A549 (cell line): Measurements from ENCODE around the gene LOXHD1. TPM values are rescaled to one million over a fixed set of nuclear protein-coding genes. Genes with fewer than 3 reads are reported as not detected.
A peak's percentile ranks its signal among the peaks of the same experiment; 100 is the strongest.

Experiments
- ATAC-seq, 2 experiments: fragments of 200-7000 bp in 1 of 2; fragments of >200 bp in 1 of 2; cut with Nextera tagmentation in 1 of 2; cut with Tn5 transposase in 1 of 2; 3 replicates each; pipeline versions ENCODE4 v1.8.0 to v1.9.1; 2018 to 2020; ENCODE audit warnings: mild to moderate bottlenecking in 1 of 2, moderate library complexity in 1 of 2
- CTCF ChIA-PET: fragments of 300-600 bp; sonication (Branson Sonifier 250); formaldehyde crosslinking; extraction: SDS; loops from one replicate; lab custom pipeline; 2021; ENCODE audit warnings: antibody characterized with exemption, inconsistent platforms; lab: Yijun Ruan, JAX
- POLR2A ChIA-PET: fragments of 350-600 bp; formaldehyde crosslinking; extraction: SDS; loops from one replicate; lab custom pipeline; 2021; ENCODE audit warnings: antibody characterized with exemption, inconsistent platforms; lab: Yijun Ruan, JAX
- DNase-seq, 2 experiments: peaks; one replicate each; pipeline versions ENCODE4 v3.0.0 to v3.0.0-alpha.2; 2011 to 2016; ENCODE audit warnings: low read depth in 1 of 2, low spot score in 1 of 2
- FAIRE-seq: peaks from 2 replicates; lab custom pipeline; 2011; peaks lifted over from hg19 to GRCh38; lab: Jason Lieb, UNC
- H3K27ac ChIP-seq, 2 experiments: fragments of >200 bp; sonication (Bioruptor Twin); formaldehyde crosslinking; 3 replicates each; pipeline ENCODE4 v1.5.1; 2016 to 2017
- H3K4me1 ChIP-seq: fragments of >200 bp; sonication (Bioruptor Twin); formaldehyde crosslinking; 3 replicates; pipeline ENCODE4 v1.6.1; 2016
- H3K4me2 ChIP-seq: fragments of >200 bp; sonication (Bioruptor Twin); formaldehyde crosslinking; 3 replicates; pipeline ENCODE4 v1.6.1; 2016
- H3K4me3 ChIP-seq: fragments of >200 bp; sonication (Bioruptor Twin); formaldehyde crosslinking; 3 replicates; pipeline ENCODE4 v1.5.1; 2016
- H3K9me3 ChIP-seq: fragments of >200 bp; sonication (Bioruptor Twin); formaldehyde crosslinking; 3 replicates; pipeline ENCODE4 v1.6.1; 2016
- CEBPB ChIP-seq, 2 experiments: fragments of >200 bp in 1 of 2; sonication (Bioruptor Twin) in 1 of 2; formaldehyde crosslinking in 1 of 2; IDR thresholded peaks; 2 replicates each; pipeline ENCODE4 v1.6.1; 2012 to 2016
- EHF ChIP-seq: fragments of 250-450 bp; sonication (Bioruptor Pico); IDR thresholded peaks from 2 replicates; pipeline ENCODE4 v1.5.0; 2020; ENCODE audit warnings: mild to moderate bottlenecking
- EP300 ChIP-seq, 2 experiments: fragments of >200 bp; sonication (Bioruptor Twin); formaldehyde crosslinking; IDR thresholded peaks; 2 replicates in 1 of 2; 3 replicates in 1 of 2; pipeline ENCODE4 v1.6.1; 2016 to 2017
- FOSL2 ChIP-seq, 2 experiments: fragments of 450-650 bp in 1 of 2; fragments of >200 bp in 1 of 2; sonication (Bioruptor Twin) in 1 of 2; formaldehyde crosslinking; IDR thresholded peaks; 2 replicates each; pipeline versions ENCODE4 v1.5.0 to v1.6.1; 2016 to 2020; ENCODE audit warnings: mild to moderate bottlenecking in 1 of 2, moderate library complexity in 1 of 2
- HDAC2 ChIP-seq: fragments of 200-600 bp; sonication (generic); IDR thresholded peaks from 2 replicates; pipeline ENCODE4 v1.6.1; 2016
- HMGXB4 ChIP-seq: fragments of 250-450 bp; sonication (Bioruptor Pico); IDR thresholded peaks from 2 replicates; pipeline ENCODE4 v1.5.0; 2021; ENCODE audit warnings: mild to moderate bottlenecking, moderate library complexity, borderline replicate concordance
- HOXA7 ChIP-seq: fragments of 250-450 bp; sonication (Bioruptor Pico); IDR thresholded peaks from 2 replicates; pipeline ENCODE4 v1.5.0; 2020; ENCODE audit warnings: mild to moderate bottlenecking, moderate library complexity
- HOXB5 ChIP-seq: fragments of 250-450 bp; sonication (Bioruptor Pico); IDR thresholded peaks from 2 replicates; pipeline ENCODE4 v1.5.0; 2020; ENCODE audit warnings: mild to moderate bottlenecking, moderate library complexity
- KDM1A ChIP-seq: fragments of 200-600 bp; sonication (generic); IDR thresholded peaks from 2 replicates; pipeline ENCODE4 v1.6.1; 2016; ENCODE audit warnings: low read depth, mild to moderate bottlenecking
- MAFK ChIP-seq: fragments of 450-650 bp; IDR thresholded peaks from 2 replicates; pipeline ENCODE4 v1.6.1; 2014; ENCODE audit not compliant: partially characterized antibody
- PBX3 ChIP-seq: IDR thresholded peaks from 2 replicates; pipeline ENCODE4 v1.6.1; 2012
- RCOR1 ChIP-seq: fragments of 150-350 bp; IDR thresholded peaks from 2 replicates; pipeline ENCODE4 v1.6.1; 2014; ENCODE audit warnings: antibody characterized with exemption, low read length, low read depth
- REST ChIP-seq: fragments of 200-600 bp; sonication (generic); IDR thresholded peaks from 2 replicates; pipeline ENCODE4 v1.6.1; 2016; ENCODE audit warnings: antibody characterized with exemption, mild to moderate bottlenecking, moderate library complexity
- SMC3 ChIP-seq: fragments of >200 bp; sonication (Bioruptor Twin); formaldehyde crosslinking; IDR thresholded peaks from 3 replicates; pipeline ENCODE4 v1.6.1; 2018; ENCODE audit warnings: inconsistent platforms
- SREBF2 ChIP-seq: fragments of 450-650 bp; IDR thresholded peaks from 2 replicates; pipeline ENCODE4 v1.6.1; 2014; ENCODE audit warnings: mild to moderate bottlenecking, moderate library complexity
- ZFP36 ChIP-seq: fragments of 450-650 bp; IDR thresholded peaks from 2 replicates; pipeline ENCODE4 v1.6.1; 2014; ENCODE audit warnings: borderline replicate concordance; ENCODE audit not compliant: partially characterized antibody
- ZNF302 ChIP-seq: fragments of 250-450 bp; sonication (Bioruptor Pico); IDR thresholded peaks from 2 replicates; pipeline ENCODE4 v1.9.0; 2021; ENCODE audit warnings: inconsistent platforms, mild to moderate bottlenecking, moderate library complexity
- WGBS: methylation state at CpG from one replicate; pipeline ENCODE4 v1.1.6; 2017; ENCODE audit errors: missing lambda C conversion rate; 5-methylcytosine and 5-hydroxymethylcytosine counted together
- polyA plus RNA-seq, 4 experiments: library from polyadenylated mRNA; depleted of rRNA in 3 of 4; stranded (reverse); fragments of >200 nt; fragmentation: RNase III in 1 of 4; extraction: RNeasy Plus Mini Kit Qiagen cat#74134 plus additional on column Dnase treatment in 1 of 4; gene quantifications; 2 replicates in 3 of 4; 3 replicates in 1 of 4; pipeline ENCODE4 v1.2.3, GENCODE V29; 2011 to 2017

LOXHD1 gene
- polyA plus RNA-seq, 2 of the 4 experiments (the other 2 are of a cell fraction) = not detected

GRCh38 chr18:46541626-46542189 is 115.3 kb downstream of the LOXHD1 start (continued):
- TF ChIP-seq REST = no peak
- TF ChIP-seq KDM1A = no peak
- TF ChIP-seq HDAC2 = no peak
- no peak for TF ChIP-seq MAFK
- no peak for TF ChIP-seq HOXB5 (CRISPR knock-in tag)
- TF ChIP-seq PBX3 = no peak
- no peak for TF ChIP-seq ZFP36
- TF ChIP-seq SREBF2 = no peak
- no peak for TF ChIP-seq HMGXB4 (CRISPR knock-in tag)

- no peaks in the 10 kb centered on the region for H3K9me3 ChIP-seq
- no peak overlapping the region for H3K4me2 ChIP-seq
- DNase-seq (no peak), ATAC-seq (no peak), FAIRE-seq (no peak)
- H3K4me3 ChIP-seq = no peak overlapping the region
- ChIA-PET POLR2A (no interaction called here), CTCF (no interaction called here)
- peaks cover 8% of the 10 kb centered on the region; the same call in 1 of the 3 replicates for H3K4me1 ChIP-seq
- 29% methylated on average over 3 of the region's 3 CpGs for WGBS
- TF ChIP-seq CEBPB (IDR thresholded peaks at IDR 0.05) = no peak
- no peak for TF ChIP-seq EP300 (IDR thresholded peaks at IDR 0.05)
- no peak for TF ChIP-seq EHF (CRISPR knock-in tag)
- no peak for TF ChIP-seq ZNF302
- TF ChIP-seq HOXA7 (CRISPR knock-in tag) = no peak
- no peak for TF ChIP-seq RCOR1
- TF ChIP-seq SMC3 = no peak
- no peak overlapping the region for H3K27ac ChIP-seq
These were observed 118.6 kb downstream of the LOXHD1 start for GRCh38 chr18:46538376-46538775.

GRCh38 chr18:46536215-46536874 is 120.7 kb downstream of the LOXHD1 start:
- ChIA-PET CTCF (no interaction called here), POLR2A (no interaction called here)
- ATAC-seq = peak; percentile 58 to 83; a peak in 5 of 6 replicates
- H3K27ac ChIP-seq = no peak overlapping the region
- peak; percentile 35 to 46 for DNase-seq
- no peak overlapping the region for H3K4me3 ChIP-seq
- TF ChIP-seq EP300 (IDR thresholded peaks at IDR 0.05) (no peak), FOSL2 (IDR thresholded peaks at IDR 0.05) (peak; percentile 33; the same call in 1 of the 2 replicates), FOSL2 (CRISPR knock-in tag; IDR thresholded peaks at IDR 0.05) (peak; percentile 69; the same call in 1 of the 2 replicates)
- TF ChIP-seq, all 56 proteins: peak for 1
- Histone ChIP-seq H3K4me2 (0 out of 3 replicates have a peak overlapping the region, but pooled peaks have one; percentile 31), H3K9me3 (no peaks in the 10 kb centered on the region), H3K4me1 (peaks cover 8% of the 10 kb centered on the region; the same call in 1 of the 3 replicates)
- 35% methylated on average over 11 of the region's 11 CpGs for WGBS
- FAIRE-seq = no peak
